SU-DHL-6 (cell line): Measurements from ENCODE around the gene PDGFD.

Source experiments
- CTCF ChIP-seq: fragments of 200-600 bp; sonication (generic); IDR thresholded peaks from one replicate; pipeline ENCODE4 v1.5.1; 2017; ENCODE audit warnings: antibody characterized with exemption, mild to moderate bottlenecking, low read length, moderate library complexity; ENCODE audit not compliant: insufficient read depth, poor library complexity, severe bottlenecking
- EZH2phosphoT487 ChIP-seq: fragments of 200-600 bp; sonication (generic), shearing (Covaris generic); conservative IDR thresholded peaks from 2 replicates; pipeline ENCODE4 v1.6.1; 2018; ENCODE audit warnings: mild to moderate bottlenecking, antibody characterized with exemption, low read length, moderate library complexity, mixed read lengths

- TF ChIP-seq CTCF (no peak), EZH2phosphoT487 (no peak)
Measured at GRCh38 chr11:104060820-104061219, 103.1 kb downstream of the PDGFD start.
